DOHH2 (cell line): ENCODE results near the gene COL18A1.

ENCODE experiments used
- H3F3A ChIP-seq: fragments of 200-600 bp; sonication (generic), shearing (Covaris generic); 2 replicates; pipeline ENCODE4 v1.6.0; 2016; ENCODE audit warnings: antibody characterized with exemption, mild to moderate bottlenecking; ENCODE audit not compliant: control insufficient read depth, insufficient read depth
- H3K27ac ChIP-seq: fragments of 200-600 bp; sonication (generic); 2 replicates; pipeline ENCODE4 v1.5.1; 2014; ENCODE audit warnings: low read depth, mild to moderate bottlenecking, low read length, moderate library complexity
- H3K27me3 ChIP-seq: fragments of 200-600 bp; sonication (generic); 2 replicates; pipeline ENCODE4 v1.6.1; 2014; ENCODE audit warnings: mild to moderate bottlenecking, low read length, mixed read lengths; ENCODE audit not compliant: control insufficient read depth
- H3K36me3 ChIP-seq: fragments of 200-600 bp; sonication (generic); 2 replicates; pipeline ENCODE4 v1.6.1; 2014; ENCODE audit warnings: mild to moderate bottlenecking, low read length, moderate library complexity, mixed read lengths; ENCODE audit not compliant: control insufficient read depth
- H3K4me1 ChIP-seq: fragments of 200-600 bp; sonication (generic); 2 replicates; pipeline ENCODE4 v1.6.1; 2014; ENCODE audit warnings: mild to moderate bottlenecking, low read length, mixed read lengths; ENCODE audit not compliant: control insufficient read depth
- H3K4me2 ChIP-seq: fragments of 200-600 bp; sonication (generic); 2 replicates; pipeline ENCODE4 v1.6.0; 2014; ENCODE audit warnings: mild to moderate bottlenecking, low read length, moderate library complexity
- H3K4me3 ChIP-seq: fragments of 200-600 bp; sonication (generic); 2 replicates; pipeline ENCODE4 v1.5.1; 2014; ENCODE audit warnings: mild to moderate bottlenecking, low read length, mixed read lengths
- H3K79me2 ChIP-seq: fragments of 200-600 bp; sonication (generic); 2 replicates; pipeline ENCODE4 v1.6.1; 2014; ENCODE audit warnings: mild to moderate bottlenecking, low read length, mixed read lengths; ENCODE audit not compliant: control insufficient read depth
- H3K9me2 ChIP-seq: fragments of 200-600 bp; sonication (generic); replicated peaks from 2 replicates; pipeline ENCODE4 v1.6.1; 2014; ENCODE audit warnings: mild to moderate bottlenecking, low read length, mixed read lengths; ENCODE audit not compliant: control insufficient read depth
- H3K9me3 ChIP-seq: fragments of 200-600 bp; sonication (generic); 2 replicates; pipeline ENCODE4 v1.6.1; 2014; ENCODE audit warnings: antibody characterized with exemption, low read length, mixed read lengths; ENCODE audit not compliant: control insufficient read depth, insufficient read depth
- H4K20me1 ChIP-seq: fragments of 200-600 bp; sonication (generic); 2 replicates; pipeline ENCODE4 v1.6.0; 2014; ENCODE audit warnings: low read depth, mild to moderate bottlenecking, antibody characterized with exemption, low read length, moderate library complexity; ENCODE audit not compliant: control insufficient read depth, insufficient read depth
- CTCF ChIP-seq: fragments of 200-600 bp; sonication (generic); IDR thresholded peaks from one replicate; pipeline ENCODE4 v1.5.1; 2014; ENCODE audit warnings: antibody characterized with exemption, mild to moderate bottlenecking, low read depth, low read length; ENCODE audit not compliant: poor library complexity, severe bottlenecking
- EZH2phosphoT487 ChIP-seq: fragments of 200-600 bp; sonication (generic); IDR thresholded peaks from 2 replicates; pipeline ENCODE4 v1.6.1; 2017; ENCODE audit warnings: borderline replicate concordance, mild to moderate bottlenecking, antibody characterized with exemption, low read length, moderate library complexity, mixed read lengths

Gene COL18A1

DNA sequence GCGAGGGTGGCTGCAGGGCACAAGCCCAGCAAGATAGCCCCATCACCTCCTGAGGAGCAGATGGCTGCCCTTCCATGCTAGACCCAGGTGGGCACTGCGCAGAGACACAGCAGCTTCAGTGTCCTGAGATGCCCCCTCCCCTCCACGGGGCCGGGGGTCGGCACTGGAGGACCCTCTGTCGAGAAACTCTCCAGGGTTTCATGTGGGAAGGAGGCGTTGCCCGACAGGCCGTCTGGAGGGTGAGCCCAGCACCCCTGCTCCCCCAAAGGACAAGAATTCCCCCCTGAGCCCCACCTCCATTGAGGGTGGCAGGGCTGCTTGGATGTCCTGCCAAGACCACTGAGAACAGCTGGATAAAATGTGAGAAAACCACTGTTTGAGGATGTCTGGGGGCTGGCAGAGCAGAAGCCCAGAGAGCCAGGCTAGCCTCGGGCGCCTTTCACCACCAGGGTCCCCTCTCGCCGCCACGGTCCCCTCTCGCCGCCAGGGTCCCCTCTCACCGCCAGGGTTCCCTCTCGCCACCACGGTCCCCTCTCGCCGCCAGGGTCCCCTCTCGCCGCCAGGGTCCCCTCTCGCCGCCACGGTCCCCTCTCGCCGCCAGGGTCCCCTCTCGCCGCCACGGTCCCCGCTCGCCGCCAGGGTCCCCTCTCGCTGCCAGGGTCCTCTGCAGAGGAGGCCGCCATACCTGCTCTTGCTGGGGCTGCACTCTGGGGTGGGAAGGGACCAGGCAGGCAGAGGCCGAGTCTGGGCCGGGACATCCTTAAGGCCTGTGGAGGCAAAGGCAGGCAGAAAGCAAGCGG lies 93.1 kb downstream of the COL18A1 start:
- no peaks in the 10 kb centered on the region for H3K4me1 ChIP-seq
- H3K36me3 ChIP-seq: no peaks in the 10 kb centered on the region
- H3K9me3 ChIP-seq: no peaks in the 10 kb centered on the region; the same call in 1 of the 2 replicates
- H3K27me3 ChIP-seq: no peaks in the 10 kb centered on the region
- no peaks in the 10 kb centered on the region for H4K20me1 ChIP-seq
- TF ChIP-seq CTCF (no peak), EZH2phosphoT487 (no peak)
- no peaks in the 10 kb centered on the region for H3K79me2 ChIP-seq
- no peaks in the 10 kb centered on the region for H3F3A ChIP-seq
- no peak overlapping the region for H3K27ac ChIP-seq
- H3K9me2 ChIP-seq: no peaks in the 10 kb centered on the region
- no peak overlapping the region for H3K4me2 ChIP-seq
- H3K4me3 ChIP-seq: no peak overlapping the region

- Histone ChIP-seq H3K4me3 (no peak overlapping the region), H3K27me3 (no peaks in the 10 kb centered on the region), H3K4me1 (no peaks in the 10 kb centered on the region), H3K27ac (no peak overlapping the region), H3K9me3 (no peaks in the 10 kb centered on the region; the same call in 1 of the 2 replicates), H3K36me3 (no peaks in the 10 kb centered on the region), H3K79me2 (no peaks in the 10 kb centered on the region), H3F3A (no peaks in the 10 kb centered on the region), H3K9me2 (no peaks in the 10 kb centered on the region), H4K20me1 (no peaks in the 10 kb centered on the region), H3K4me2 (no peak overlapping the region)
- no peak for TF ChIP-seq EZH2phosphoT487
- TF ChIP-seq CTCF: no peak
Measured at GRCh38 chr21:45498646-45499000, 93.7 kb downstream of the COL18A1 start.

DNA sequence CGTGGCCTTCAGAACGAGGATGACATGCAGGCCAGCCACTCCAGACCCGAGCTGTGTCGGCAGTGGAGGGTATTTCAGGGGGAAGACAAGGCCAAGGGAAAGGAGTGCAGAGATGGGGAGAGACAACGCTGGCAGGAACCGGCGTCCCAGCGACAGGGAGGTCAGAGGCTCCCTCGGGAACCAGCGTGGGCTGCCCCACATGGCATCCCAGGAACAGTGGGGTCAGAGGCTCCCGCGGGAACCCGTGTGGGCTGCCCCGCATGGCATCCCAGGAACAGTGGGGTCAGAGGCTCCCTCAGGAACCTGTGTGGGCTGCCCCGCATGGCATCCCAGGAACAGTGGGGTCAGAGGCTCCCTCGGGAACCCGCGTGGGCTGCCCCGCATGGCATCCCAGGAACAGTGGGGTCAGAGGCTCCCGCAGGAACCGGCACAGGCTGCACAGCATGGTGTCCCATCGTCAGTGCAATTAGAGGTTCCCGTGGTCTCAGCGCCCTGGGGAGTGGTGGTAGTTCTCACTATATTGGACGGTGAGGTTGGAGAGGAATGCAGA lies 94.3 kb downstream of the COL18A1 start:
- Histone ChIP-seq H3F3A (no peaks in the 10 kb centered on the region), H3K36me3 (no peaks in the 10 kb centered on the region), H3K27me3 (no peaks in the 10 kb centered on the region), H4K20me1 (no peaks in the 10 kb centered on the region), H3K4me2 (no peak overlapping the region), H3K9me2 (no peaks in the 10 kb centered on the region), H3K4me3 (no peak overlapping the region), H3K4me1 (no peaks in the 10 kb centered on the region), H3K79me2 (no peaks in the 10 kb centered on the region), H3K27ac (no peak overlapping the region), H3K9me3 (no peaks in the 10 kb centered on the region; the same call in 1 of the 2 replicates)
- TF ChIP-seq EZH2phosphoT487: no peak
- no peak for TF ChIP-seq CTCF
